ENCODE measurements around the gene RALGPS1. TPM values are rescaled to one million over a fixed set of nuclear protein-coding genes. Genes with fewer than 3 reads are reported as not detected.

Gene RALGPS1
- total and polyA plus RNA-seq, 2 of the 13 experiments (the other 11 are each of a cell fraction or from before 2014, with no cell fraction given): 3.7 to 6.5 TPM

- no peak for TF ChIP-seq ZNF280D (CRISPR knock-in tag; IDR thresholded peaks at IDR 0.05)
- TF ChIP-seq SRY (CRISPR knock-in tag; IDR thresholded peaks at IDR 0.05): no peak
- no peak for TF ChIP-seq SMC3 (IDR thresholded peaks at IDR 0.05; ENCODE audit: low read length)
- no peak for TF ChIP-seq ZKSCAN8 (CRISPR knock-in tag; IDR thresholded peaks at IDR 0.05; ENCODE audit: borderline replicate concordance)
- TF ChIP-seq NKX3-1 (CRISPR knock-in tag; IDR thresholded peaks at IDR 0.05): no peak
These were observed 235.1 kb downstream of the RALGPS1 start (continued) for GRCh38 chr9:127149463-127150390.

- H3K9ac ChIP-seq (ENCODE audit: insufficient read depth, low read depth, low read length): no peak overlapping the region
- POLR2A ChIA-PET: no interaction called here
- no peaks in the 10 kb centered on the region for H3K79me2 ChIP-seq (ENCODE audit: insufficient read depth, low read length)
- no peaks in the 10 kb centered on the region for H3K4me1 ChIP-seq (ENCODE audit: insufficient read depth, low read length)
- H3K4me2 ChIP-seq (ENCODE audit: low read depth, low read length): no peak overlapping the region
- H3K9me3 ChIP-seq (ENCODE audit: low read length): no peaks in the 10 kb centered on the region
- BruUV-seq (replicated peaks): no TSS peak
- CTCF ChIA-PET (ENCODE audit: low intra/inter-chr PET ratio, low total read pairs): no interaction called here
- no peaks in the 10 kb centered on the region for H4K20me1 ChIP-seq (ENCODE audit: insufficient read depth, low read length)
- 85% methylated on average over 4 of the region's 4 CpGs for WGBS (ENCODE audit: low lambda C conversion rate)
- FAIRE-seq (no peak), DNase-seq (ENCODE audit: low spot score) (no peak), ATAC-seq (no peak)
- no peaks in the 10 kb centered on the region for H3K27me3 ChIP-seq (ENCODE audit: control insufficient read depth in 1 of 2, insufficient read depth in 2 of 2, low read length in 2 of 2)
- intact Hi-C loops (cut with micrococcal nuclease; ENCODE audit: unreplicated experiment): no loop called here
- in situ Hi-C loops (cut with HindIII; ENCODE audit: extremely low pct_ligation_motif_present, low pct_unique_long_range_greater_than_20kb): no loop called here
- H3K4me3 ChIP-seq (replicated peaks in 1 of 3; ENCODE audit: insufficient read depth in 1 of 3, low read depth in 2 of 3, low read length in 3 of 3): no peak overlapping the region
- no peak overlapping the region for H2AFZ ChIP-seq (ENCODE audit: low read length)
- no peak overlapping the region for H3K27ac ChIP-seq (ENCODE audit: extremely low read length, insufficient read depth, low read length)
- H3K36me3 ChIP-seq (replicated peaks in 1 of 2; ENCODE audit: control insufficient read depth in 1 of 2, insufficient read depth in 2 of 2, low read length in 2 of 2): no peaks in the 10 kb centered on the region
- TF ChIP-seq HDAC2 (CRISPR knock-in tag; IDR thresholded peaks at IDR 0.05) (no peak), PHF8 (CRISPR knock-in tag; IDR thresholded peaks at IDR 0.05) (no peak), FOXP1 (IDR thresholded peaks at IDR 0.05) (no peak), FOXP1 (CRISPR knock-in tag; IDR thresholded peaks at IDR 0.05) (no peak), SALL2 (CRISPR knock-in tag; IDR thresholded peaks at IDR 0.05) (no peak), RORA (CRISPR knock-in tag; IDR thresholded peaks at IDR 0.05) (no peak), NFAT5 (CRISPR knock-in tag; IDR thresholded peaks at IDR 0.05) (no peak), AGO1 (IDR thresholded peaks at IDR 0.05; ENCODE audit: low read depth, low read length, poor library complexity, severe bottlenecking) (no peak)
These were observed 238.9 kb downstream of the RALGPS1 start for GRCh38 chr9:127153501-127153900.

Data from HepG2 (cell line).